Psoas muscle (tissue), 8 donors: ENCODE data around the gene RPE. TPM values are rescaled to one million over a fixed set of nuclear protein-coding genes. Genes with fewer than 3 reads are reported as not detected.

Source experiments
- ATAC-seq, 4 donors: fragments of 200-7000 bp; cut with Tn5 transposase; one replicate each; pipeline ENCODE4 v1.9.1; 2020; ENCODE audit warnings: moderate library complexity in 3 of 4, mild to moderate bottlenecking in 2 of 4
- DNase-seq, 2 donors: peaks; one replicate each; pipeline ENCODE4 v3.0.0-alpha.2; 2020
- H3K27ac ChIP-seq: fragments of 200-600 bp; one replicate; pipeline ENCODE4 v1.8.0; 2022
- H3K27me3 ChIP-seq, 3 donors: fragments of 200-600 bp in 1 of 3; one replicate each; pipeline versions ENCODE4 v1.6.1 to v1.8.0; 2013 to 2022; ENCODE audit warnings: low read length in 2 of 3, mild to moderate bottlenecking in 2 of 3, moderate library complexity in 1 of 3; ENCODE audit not compliant: insufficient read depth in 3 of 3
- H3K36me3 ChIP-seq, 2 donors: fragments of 200-600 bp in 1 of 2; one replicate each; pipeline versions ENCODE4 v1.6.1 to v1.8.0; 2013 to 2022; ENCODE audit warnings: low read depth in 1 of 2, mild to moderate bottlenecking in 1 of 2, moderate library complexity in 1 of 2; ENCODE audit not compliant: insufficient read depth in 1 of 2
- H3K4me1 ChIP-seq: fragments of 200-600 bp; one replicate; pipeline ENCODE4 v1.8.0; 2022
- H3K4me3 ChIP-seq: fragments of 200-600 bp; one replicate; pipeline ENCODE4 v1.8.0; 2022; ENCODE audit warnings: mild to moderate bottlenecking
- H3K9me3 ChIP-seq: fragments of 200-600 bp; one replicate; pipeline ENCODE4 v1.8.0; 2022
- WGBS, 3 donors: extraction: QIAGEN DNeasy Blood & Tissue Kit; methylation state at CpG; one replicate each; pipeline versions ENCODE4 v1.1.6 to v1.1.7; 2013; 5-methylcytosine and 5-hydroxymethylcytosine counted together
- intact Hi-C, 2 donors: fragments of 100-400 bp; cut with DNase I; formaldehyde crosslinking; loops; one replicate each; pipeline versions ENCODE4 v1.11.0 to v1.14.2; 2022
- polyA plus RNA-seq, 3 donors: library from polyadenylated mRNA; stranded (reverse); fragments of 200-250 nt; gene quantifications; one replicate each; pipeline ENCODE4 v1.2.3, GENCODE V29; 2013
- total RNA-seq, 4 donors: library from RNA; stranded (reverse); fragmentation: NEBNext Ultra II Directional in 2 of 4; extraction: Animal tissue kit (Norgen Biotek cat#: 25700) in 2 of 4; gene quantifications; one replicate each; pipeline versions ENCODE4 v1.2.1 to v1.2.4, GENCODE V29; 2021 to 2023
- TF ChIP-seq, protein P1 (sequence below): fragments of 200-600 bp; IDR thresholded peaks from one replicate; pipeline ENCODE4 v1.8.0; 2022; ENCODE audit warnings: antibody characterized with exemption
- donor health status: healthy with polysubstance abuse.
- donor health status: DM: no; HTN: no; CAD: no; lungs with moderate emphysema.
- donor health status: Bipolar disorder and iron deficiency.
- donor health status: healthy.
- donor health status: DM: yes; HTN: yes; CAD: no.
- donor health status: DM: no; HTN: no; CAD: no.
- donor health status: DM: no; HTN: no; CAD: no.
- donor health status: DM: yes; HTN: yes; CAD: no.

The RPE gene
- total and polyA plus RNA-seq, 7 donors = 6.9 to 23.3 (median 15.3) TPM

DNA sequence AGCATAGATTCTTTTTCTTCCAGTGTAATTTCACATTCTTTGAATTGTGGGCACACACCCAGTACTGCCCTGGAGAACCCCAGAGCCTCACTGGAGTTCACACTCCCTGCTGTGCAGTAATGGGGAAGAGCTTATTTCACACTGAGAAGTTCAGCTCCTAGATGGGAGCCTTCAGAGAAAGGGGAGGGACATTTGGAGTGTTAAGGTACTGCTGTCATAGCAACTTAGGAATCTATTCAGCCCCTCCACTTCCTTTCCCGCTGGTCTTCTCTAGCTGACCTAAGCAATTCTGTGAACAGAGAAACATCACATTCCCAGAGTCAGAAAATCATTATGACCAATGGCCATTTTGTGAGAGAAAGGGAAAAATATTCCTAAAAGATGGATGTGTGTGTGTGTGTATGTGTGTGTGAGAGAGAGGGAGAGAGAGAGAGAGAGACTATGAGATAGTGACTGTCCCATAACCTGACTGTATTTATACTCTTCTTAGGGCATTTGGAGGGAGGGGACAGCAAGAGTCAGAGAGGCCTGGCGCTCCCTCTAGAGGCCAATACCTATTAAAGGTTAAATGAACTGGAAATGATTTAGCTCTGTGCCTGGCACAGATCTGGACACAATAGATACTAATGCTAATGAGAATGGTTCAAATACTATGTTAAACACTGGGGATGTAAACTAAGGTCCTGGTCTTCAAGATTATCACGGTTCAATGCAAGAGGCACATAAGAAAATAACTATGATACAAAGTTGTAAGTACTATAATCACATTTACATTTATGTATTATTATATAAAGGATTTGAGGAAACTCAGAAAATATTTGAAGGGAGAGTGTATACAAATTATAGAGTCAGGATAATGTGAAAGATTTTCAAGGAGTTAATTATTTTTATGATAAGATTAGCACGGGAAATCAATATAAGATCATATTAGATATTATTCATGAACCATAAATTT is 41.5 kb upstream of the RPE start:
- TF ChIP-seq, protein P1, sequence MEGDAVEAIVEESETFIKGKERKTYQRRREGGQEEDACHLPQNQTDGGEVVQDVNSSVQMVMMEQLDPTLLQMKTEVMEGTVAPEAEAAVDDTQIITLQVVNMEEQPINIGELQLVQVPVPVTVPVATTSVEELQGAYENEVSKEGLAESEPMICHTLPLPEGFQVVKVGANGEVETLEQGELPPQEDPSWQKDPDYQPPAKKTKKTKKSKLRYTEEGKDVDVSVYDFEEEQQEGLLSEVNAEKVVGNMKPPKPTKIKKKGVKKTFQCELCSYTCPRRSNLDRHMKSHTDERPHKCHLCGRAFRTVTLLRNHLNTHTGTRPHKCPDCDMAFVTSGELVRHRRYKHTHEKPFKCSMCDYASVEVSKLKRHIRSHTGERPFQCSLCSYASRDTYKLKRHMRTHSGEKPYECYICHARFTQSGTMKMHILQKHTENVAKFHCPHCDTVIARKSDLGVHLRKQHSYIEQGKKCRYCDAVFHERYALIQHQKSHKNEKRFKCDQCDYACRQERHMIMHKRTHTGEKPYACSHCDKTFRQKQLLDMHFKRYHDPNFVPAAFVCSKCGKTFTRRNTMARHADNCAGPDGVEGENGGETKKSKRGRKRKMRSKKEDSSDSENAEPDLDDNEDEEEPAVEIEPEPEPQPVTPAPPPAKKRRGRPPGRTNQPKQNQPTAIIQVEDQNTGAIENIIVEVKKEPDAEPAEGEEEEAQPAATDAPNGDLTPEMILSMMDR = peak; percentile 61
- DNase-seq = peak in 1 of 2 donors; percentile 23
- ATAC-seq = peak in 2 of 4 donors; percentile 58 to 60
- WGBS, 3 donors = 35 to 44% (median 38%) methylated on average over 4 of the region's 4 CpGs
- H3K9me3 ChIP-seq = no peaks in the 10 kb centered on the region
- no peak overlapping the region for H3K27ac ChIP-seq
- no peak overlapping the region for H3K4me3 ChIP-seq
- no peaks in the 10 kb centered on the region for H3K36me3 ChIP-seq
- no peaks in the 10 kb centered on the region for H3K27me3 ChIP-seq
- intact Hi-C loops = loop anchor here in 1 of 2 donors (10.0 kb wide), 1 partner anchor 626 kb away; no protein-coding TSS in a partner anchor
- H3K4me1 ChIP-seq = no peaks in the 10 kb centered on the region

DNA sequence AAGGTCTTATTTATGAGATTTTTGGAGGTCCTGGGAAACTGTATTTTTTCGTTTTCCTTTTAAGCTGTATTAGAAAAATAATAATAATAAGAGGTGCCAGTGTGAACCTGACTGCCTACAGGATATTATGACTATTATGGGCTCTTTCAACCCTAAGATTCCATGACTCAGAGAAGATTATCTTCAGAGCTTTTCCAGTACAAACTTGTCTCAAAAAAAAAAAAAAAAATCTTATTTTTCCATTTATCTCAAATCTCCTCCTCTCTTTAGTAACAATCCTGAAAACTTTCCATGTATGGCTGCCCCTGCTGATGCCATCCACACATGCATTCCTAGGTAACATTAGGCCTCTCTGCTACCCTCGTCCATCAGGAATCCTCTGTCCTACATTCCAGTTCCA is 36.7 kb upstream of the RPE start:
- Histone ChIP-seq H3K9me3 (no peaks in the 10 kb centered on the region), H3K36me3 (no peaks in the 10 kb centered on the region), H3K27ac (no peak overlapping the region), H3K27me3 (no peaks in the 10 kb centered on the region), H3K4me1 (no peaks in the 10 kb centered on the region), H3K4me3 (no peak overlapping the region)
- intact Hi-C loops = loop anchor here in 1 of 2 donors (10.0 kb wide), 1 partner anchor 631 kb away; no protein-coding TSS in a partner anchor
- WGBS, 3 donors = 76 to 85% (median 81%) methylated on average over 2 of the region's 2 CpGs
- TF ChIP-seq, protein P1 = no peak
- DNase-seq = no peak
- ATAC-seq = no peak

DNA sequence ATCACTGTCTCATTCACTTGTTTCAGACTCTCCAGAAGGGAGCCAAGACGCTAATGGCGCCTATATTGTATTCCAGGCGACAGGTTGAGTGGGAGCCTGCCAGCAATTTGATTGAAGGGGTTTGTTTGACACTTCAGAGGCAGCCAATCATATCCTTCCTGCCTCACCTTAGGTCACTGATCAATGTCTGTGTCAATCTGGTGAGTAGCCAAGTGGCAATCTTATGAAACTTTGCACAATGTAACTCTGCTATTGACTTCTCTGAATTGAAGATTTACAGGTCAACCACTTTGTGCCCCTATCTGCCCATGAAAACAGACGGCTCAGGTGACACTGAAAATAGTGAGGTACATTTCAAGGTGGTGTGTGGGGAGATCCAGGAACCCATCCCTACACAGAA is 32.7 kb upstream of the RPE start:
- TF ChIP-seq, protein P1 = no peak
- WGBS, 3 donors = 86 to 92% (median 86%) methylated on average over 4 of the region's 4 CpGs
- H3K9me3 ChIP-seq = no peaks in the 10 kb centered on the region
- ATAC-seq (no peak), DNase-seq (no peak)
- intact Hi-C loops = loop anchor here in 1 of 2 donors (10.0 kb wide), 1 partner anchor 635 kb away; no protein-coding TSS in a partner anchor
- no peak overlapping the region for H3K4me3 ChIP-seq
- no peak overlapping the region for H3K27ac ChIP-seq
- H3K27me3 ChIP-seq = no peaks in the 10 kb centered on the region
- no peaks in the 10 kb centered on the region for H3K36me3 ChIP-seq
- no peaks in the 10 kb centered on the region for H3K4me1 ChIP-seq

DNA sequence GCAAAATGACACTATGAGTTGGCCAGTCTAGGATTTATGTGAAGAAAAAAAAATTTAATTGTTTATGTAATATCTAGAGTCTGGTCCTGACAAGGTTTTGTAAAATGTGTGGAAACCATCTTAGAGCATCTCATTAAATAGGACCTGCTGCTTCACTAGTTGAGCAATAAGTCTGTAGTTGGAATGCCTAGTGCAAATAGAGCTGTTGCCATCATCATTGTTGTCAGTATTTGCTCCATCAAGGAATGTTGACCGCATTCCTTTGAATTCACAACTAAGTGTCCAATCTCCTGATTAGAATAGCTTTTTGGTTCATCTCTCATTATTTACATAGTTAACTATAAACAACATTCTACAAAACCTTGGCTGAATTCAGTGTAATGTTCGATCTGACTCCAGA is 32.2 kb upstream of the RPE start:
- H3K4me1 ChIP-seq = no peaks in the 10 kb centered on the region
- H3K36me3 ChIP-seq = no peaks in the 10 kb centered on the region
- intact Hi-C loops = no loop called here
- no peaks in the 10 kb centered on the region for H3K27me3 ChIP-seq
- no peak overlapping the region for H3K27ac ChIP-seq
- ATAC-seq (no peak), DNase-seq (no peak)
- H3K4me3 ChIP-seq = no peak overlapping the region
- H3K9me3 ChIP-seq = no peaks in the 10 kb centered on the region
- WGBS, 3 donors = 72 to 73% (median 73%) methylated on average over 2 of the region's 2 CpGs
- TF ChIP-seq, protein P1 = no peak
